Endothelial cell of umbilical vein (primary cell): ENCODE data around the gene PLSCR2. TPM values are rescaled to one million over a fixed set of nuclear protein-coding genes. Genes with fewer than 3 reads are reported as not detected.

Experiments used
- BruUV-seq: library from RNA; stranded (reverse); fragments of 400-500 nt; replicated peaks from 2 replicates; lab custom pipeline; 2021; lab: Mats Ljungman, UMichigan
- CTCF ChIA-PET: fragments of 300-600, 350-600 bp; sonication (Branson Sonifier 250); formaldehyde crosslinking; loops from one replicate; lab custom pipeline; 2021; ENCODE audit warnings: antibody characterized with exemption, inconsistent platforms; lab: Charles Lee
- POLR2A ChIA-PET: fragments of 300-600, 350-600 bp; sonication (Branson Sonifier 250); formaldehyde crosslinking; loops from one replicate; lab custom pipeline; 2021; ENCODE audit warnings: antibody characterized with exemption, inconsistent platforms; lab: Charles Lee
- DNase-seq: peaks from one replicate; pipeline ENCODE4 v3.0.0-alpha.2; 2011; ENCODE audit warnings: low read depth, low spot score
- FAIRE-seq: peaks from 2 replicates; lab custom pipeline; 2011; peaks lifted over from hg19 to GRCh38; lab: Jason Lieb, UNC
- H2AFZ ChIP-seq: 2 replicates; pipeline ENCODE4 v1.6.0; 2012; ENCODE audit warnings: low read depth, low read length, control low read depth, inconsistent platforms
- H3K27ac ChIP-seq: 2 replicates; pipeline ENCODE4 v1.5.1; 2011; ENCODE audit warnings: low read depth, mild to moderate bottlenecking, control low read depth, low read length, moderate library complexity; ENCODE audit not compliant: insufficient read depth
- H3K27me3 ChIP-seq, 2 experiments: 2 replicates each; pipeline versions ENCODE4 v1.6.0 to v1.6.1; 2011; ENCODE audit warnings: low read length in 2 of 2, mixed read lengths in 1 of 2; ENCODE audit not compliant: control insufficient read depth in 2 of 2, insufficient read depth in 2 of 2
- H3K36me3 ChIP-seq, 2 experiments: 2 replicates in 1 of 2; 3 replicates in 1 of 2; pipeline ENCODE4 v1.5.1; 2011; ENCODE audit warnings: low read length in 2 of 2, mild to moderate bottlenecking in 1 of 2, moderate library complexity in 1 of 2; ENCODE audit not compliant: control insufficient read depth in 2 of 2, insufficient read depth in 2 of 2; ENCODE audit errors: extremely low read depth in 1 of 2
- H3K4me1 ChIP-seq: 3 replicates; pipeline ENCODE4 v1.5.1; 2011; ENCODE audit warnings: mild to moderate bottlenecking, low read length; ENCODE audit not compliant: control insufficient read depth, insufficient read depth; ENCODE audit errors: extremely low read depth
- H3K4me2 ChIP-seq: 2 replicates; pipeline ENCODE4 v1.6.1; 2011; ENCODE audit warnings: low read length, control low read depth, mixed read lengths; ENCODE audit not compliant: insufficient read depth
- H3K4me3 ChIP-seq, 3 experiments: fragments of 200-600 bp in 1 of 3; sonication (generic), shearing (Covaris generic) in 1 of 3; replicated peaks in 1 of 3; 2 replicates each; pipeline ENCODE4 v1.5.1; 2011 to 2016; ENCODE audit warnings: control low read depth in 3 of 3, low read length in 3 of 3, mild to moderate bottlenecking in 2 of 3, inconsistent platforms in 1 of 3, low read depth in 1 of 3, moderate library complexity in 1 of 3; ENCODE audit not compliant: insufficient read depth in 1 of 3
- H3K79me2 ChIP-seq: 2 replicates; pipeline ENCODE4 v1.6.0; 2012; ENCODE audit warnings: low read length, inconsistent platforms; ENCODE audit not compliant: control insufficient read depth, insufficient read depth
- H3K9ac ChIP-seq: replicated peaks from 2 replicates; pipeline ENCODE3; 2011; ENCODE audit warnings: low read length, control low read depth; ENCODE audit not compliant: insufficient read depth; ENCODE audit errors: extremely low read depth
- H3K9me1 ChIP-seq: replicated peaks from 3 replicates; pipeline ENCODE4 v1.6.0; 2011; ENCODE audit warnings: mild to moderate bottlenecking, low read length; ENCODE audit not compliant: control insufficient read depth, insufficient read depth; ENCODE audit errors: extremely low read depth
- H3K9me3 ChIP-seq: replicated peaks from 2 replicates; pipeline ENCODE4 v1.5.1; 2012; ENCODE audit warnings: low read length, inconsistent platforms; ENCODE audit not compliant: control insufficient read depth, insufficient read depth
- H4K20me1 ChIP-seq: replicated peaks from 2 replicates; pipeline ENCODE3; 2011; ENCODE audit warnings: mild to moderate bottlenecking, low read length; ENCODE audit not compliant: control insufficient read depth, insufficient read depth; ENCODE audit errors: extremely low read depth
- CTCF ChIP-seq, 2 donors: IDR thresholded peaks; 1 replicate in 1 of 2; 2 replicates in 1 of 2; pipeline ENCODE4 v1.5.1; 2011; ENCODE audit warnings: low read length in 2 of 2, mild to moderate bottlenecking in 2 of 2, moderate library complexity in 2 of 2, control low read depth in 1 of 2, inconsistent platforms in 1 of 2, low read depth in 1 of 2; ENCODE audit not compliant: insufficient read depth in 1 of 2; ENCODE audit errors: extremely low read depth in 1 of 2
- EZH2 ChIP-seq: IDR thresholded peaks from 2 replicates; pipeline ENCODE4 v1.6.1; 2012; ENCODE audit warnings: borderline replicate concordance, low read depth, mild to moderate bottlenecking, moderate library complexity, low read length, inconsistent platforms; ENCODE audit not compliant: severe bottlenecking
- FOS ChIP-seq: IDR thresholded peaks from 2 replicates; pipeline ENCODE4 v1.6.1; 2011; ENCODE audit warnings: mild to moderate bottlenecking, low read length, moderate library complexity, borderline replicate concordance; ENCODE audit not compliant: insufficient read depth
- GATA2 ChIP-seq: IDR thresholded peaks from 2 replicates; pipeline ENCODE4 v1.7.0; 2011; ENCODE audit warnings: low read depth, mild to moderate bottlenecking, moderate library complexity, mixed read lengths, low read length; ENCODE audit not compliant: insufficient read length, insufficient read depth
- JUN ChIP-seq: IDR thresholded peaks from 2 replicates; pipeline ENCODE4 v1.6.1; 2011; ENCODE audit warnings: borderline replicate concordance, low read depth; ENCODE audit not compliant: insufficient read length, insufficient read depth
- MAX ChIP-seq: IDR thresholded peaks from 2 replicates; pipeline ENCODE4 v1.6.1; 2011; ENCODE audit not compliant: insufficient read depth, insufficient read length
- MYC ChIP-seq: IDR thresholded peaks from one replicate; pipeline ENCODE4 v1.6.1; 2011; ENCODE audit warnings: mild to moderate bottlenecking, low read depth, low read length
- POLR2A ChIP-seq: IDR thresholded peaks from 2 replicates; pipeline ENCODE4 v1.6.1; 2012; ENCODE audit warnings: low read depth, mild to moderate bottlenecking, control low read depth, low read length
- POLR2AphosphoS5 ChIP-seq: IDR thresholded peaks from 2 replicates; pipeline ENCODE4 v1.6.1; 2012; ENCODE audit warnings: low read depth, mild to moderate bottlenecking, control low read depth, low read length, moderate library complexity; ENCODE audit not compliant: insufficient read depth
- dilution Hi-C: fragments of 300-500 bp; cut with MboI; formaldehyde crosslinking; loops from one replicate; pipeline ENCODE4 v1.15.0; 2019; ENCODE audit warnings: low sequenced_read_pairs; ENCODE audit not compliant: extremely low pct_ligation_motif_present
- intact Hi-C: fragments of 100-400 bp; cut with micrococcal nuclease; formaldehyde crosslinking; loops from one replicate; pipeline ENCODE4 v1.10.0; 2022
- polyA plus RNA-seq, 4 experiments: library from polyadenylated mRNA; depleted of rRNA in 3 of 4; stranded (reverse) in 3 of 4; unstranded in 1 of 4; fragments of >200 nt; gene quantifications; 2 replicates each; pipeline versions ENCODE4 v1.2.1 to v1.2.3, GENCODE V29; 2011 to 2012; ENCODE audit warnings: missing spikeins in 1 of 4
- total RNA-seq: library from RNA; stranded (reverse); gene quantifications from 2 replicates; pipeline ENCODE4 v1.2.3, GENCODE V29; 2021

PLSCR2 gene
- total and polyA plus RNA-seq, 2 donors (not counting 3 experiments of a cell fraction or from before 2014, with no cell fraction given), result not detected

- no peaks in the 10 kb centered on the region for H3K9me3 ChIP-seq
- intact Hi-C loops, result no loop called here
- H3K4me2 ChIP-seq, result no peak overlapping the region
- H3K9ac ChIP-seq, result no peak overlapping the region
- no peaks in the 10 kb centered on the region for H3K36me3 ChIP-seq
- dilution Hi-C loops, result no loop called here
- ChIA-PET POLR2A (interaction anchor here (0.6 kb wide), 1 partner anchor 107 kb away, joined by 7 read pairs; no protein-coding TSS in a partner anchor), CTCF (interaction anchor here (0.7 to 1.7 kb wide), 3 partner anchors 8 to 1774 kb away, joined by 3 to 6 read pairs (median 3); no protein-coding TSS in a partner anchor)
- H3K4me1 ChIP-seq, result peaks cover 9% of the 10 kb centered on the region
- no peaks in the 10 kb centered on the region for H3K27me3 ChIP-seq
- no peak for TF ChIP-seq MYC
- TF ChIP-seq EZH2, result no peak
- TF ChIP-seq JUN, result no peak
- TF ChIP-seq POLR2A, result no peak
- no peak for TF ChIP-seq POLR2AphosphoS5
- no peak for TF ChIP-seq FOS
- no peak for TF ChIP-seq CTCF (IDR thresholded peaks at IDR 0.05; ENCODE audit: extremely low read depth in 1 of 2, insufficient read depth in 1 of 2, low read depth in 1 of 2, low read length in 2 of 2)
- TF ChIP-seq MAX, result no peak
- no peak for TF ChIP-seq GATA2
- DNase-seq, result no peak
- no peak overlapping the region for H3K27ac ChIP-seq
- no peak overlapping the region for H3K4me3 ChIP-seq
- no peaks in the 10 kb centered on the region for H3K9me1 ChIP-seq
- BruUV-seq, result no TSS peak
- no peak for FAIRE-seq
- H2AFZ ChIP-seq, result no peak overlapping the region
- no peaks in the 10 kb centered on the region for H4K20me1 ChIP-seq
- H3K79me2 ChIP-seq, result no peaks in the 10 kb centered on the region
These were observed 30.3 kb upstream of the PLSCR2 start for GRCh38 chr3:146499701-146500100.
